Mucosa of descending colon (tissue), 3 donors: Measurements from ENCODE around the gene MAPKAP1. TPM values are rescaled to one million over a fixed set of nuclear protein-coding genes. Genes with fewer than 3 reads are reported as not detected.

Source experiments
- ATAC-seq: fragments of 200-7000 bp; cut with Tn5 transposase; one replicate; pipeline ENCODE4 v1.9.1; 2020; ENCODE audit warnings: mild to moderate bottlenecking, moderate library complexity
- DNase-seq, 3 donors: peaks; one replicate each; pipeline ENCODE4 v3.0.0-alpha.2; 2020
- H3K36me3 ChIP-seq: fragments of 200-600 bp; one replicate; pipeline ENCODE4 v1.8.0; 2021; ENCODE audit warnings: low read depth, mild to moderate bottlenecking
- H3K4me1 ChIP-seq: fragments of 200-600 bp; one replicate; pipeline ENCODE4 v1.8.0; 2021; ENCODE audit warnings: low read depth, mild to moderate bottlenecking
- H3K4me3 ChIP-seq: fragments of 200-600 bp; one replicate; pipeline ENCODE4 v1.8.0; 2021; ENCODE audit warnings: mild to moderate bottlenecking
- H3K9me3 ChIP-seq: fragments of 200-600 bp; one replicate; pipeline ENCODE4 v1.8.0; 2021; ENCODE audit warnings: mild to moderate bottlenecking
- intact Hi-C, 2 donors: fragments of 100-400 bp; cut with DNase I in 1 of 2; cut with micrococcal nuclease in 1 of 2; formaldehyde crosslinking; loops; one replicate each; pipeline versions ENCODE4 v1.11.0 to v1.11.1; 2022; cut with DNase I, micrococcal nuclease
- total RNA-seq, 3 donors: library from RNA; stranded (reverse); fragmentation: NEBNext Ultra II Directional in 2 of 3; extraction: Animal tissue kit (Norgen Biotek cat#: 25700) in 2 of 3; gene quantifications; one replicate each; pipeline versions ENCODE4 v1.2.1 to v1.2.4, GENCODE V29; 2021 to 2023
- TF ChIP-seq, protein P1 (sequence below): fragments of 200-600 bp; IDR thresholded peaks from one replicate; pipeline ENCODE4 v1.8.0; 2022; ENCODE audit warnings: antibody characterized with exemption, mild to moderate bottlenecking
- donor health status: DM: no; HTN: no; CAD: no; lungs with moderate emphysema.
- donor health status: DM: no; HTN: no; CAD: no.
- donor health status: DM: no; HTN: yes; CAD: no.

The MAPKAP1 gene
- total RNA-seq, 3 donors from 2014 or later: 73.2 to 98.4 (median 84.9) TPM

DNA sequence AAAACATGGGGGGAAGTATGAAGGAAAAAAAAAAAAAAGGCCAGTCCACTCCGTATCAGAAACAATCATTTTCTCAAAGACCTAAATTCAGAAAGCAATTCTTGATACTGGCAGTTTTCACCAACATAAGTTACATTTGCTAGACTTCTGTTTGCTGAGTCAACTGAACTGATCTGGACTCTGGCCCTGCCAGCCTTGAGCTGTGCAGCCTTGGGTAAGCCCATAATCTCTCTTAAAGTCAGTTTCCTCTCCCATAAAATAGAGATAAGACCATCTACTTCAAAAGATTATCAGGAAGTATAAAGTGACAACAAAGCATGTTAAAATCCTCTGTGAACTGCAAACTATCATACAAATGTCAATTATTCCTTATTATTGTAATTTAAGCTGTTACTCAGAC lies 106.8 kb downstream of the MAPKAP1 start:
- no peak overlapping the region for H3K4me3 ChIP-seq
- TF ChIP-seq, protein P1, sequence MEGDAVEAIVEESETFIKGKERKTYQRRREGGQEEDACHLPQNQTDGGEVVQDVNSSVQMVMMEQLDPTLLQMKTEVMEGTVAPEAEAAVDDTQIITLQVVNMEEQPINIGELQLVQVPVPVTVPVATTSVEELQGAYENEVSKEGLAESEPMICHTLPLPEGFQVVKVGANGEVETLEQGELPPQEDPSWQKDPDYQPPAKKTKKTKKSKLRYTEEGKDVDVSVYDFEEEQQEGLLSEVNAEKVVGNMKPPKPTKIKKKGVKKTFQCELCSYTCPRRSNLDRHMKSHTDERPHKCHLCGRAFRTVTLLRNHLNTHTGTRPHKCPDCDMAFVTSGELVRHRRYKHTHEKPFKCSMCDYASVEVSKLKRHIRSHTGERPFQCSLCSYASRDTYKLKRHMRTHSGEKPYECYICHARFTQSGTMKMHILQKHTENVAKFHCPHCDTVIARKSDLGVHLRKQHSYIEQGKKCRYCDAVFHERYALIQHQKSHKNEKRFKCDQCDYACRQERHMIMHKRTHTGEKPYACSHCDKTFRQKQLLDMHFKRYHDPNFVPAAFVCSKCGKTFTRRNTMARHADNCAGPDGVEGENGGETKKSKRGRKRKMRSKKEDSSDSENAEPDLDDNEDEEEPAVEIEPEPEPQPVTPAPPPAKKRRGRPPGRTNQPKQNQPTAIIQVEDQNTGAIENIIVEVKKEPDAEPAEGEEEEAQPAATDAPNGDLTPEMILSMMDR: no peak
- intact Hi-C loops: no loop called here
- ATAC-seq (peak; percentile 96), DNase-seq (peak; percentile 62 to 67 (median 66))
- peaks cover 16% of the 10 kb centered on the region for H3K4me1 ChIP-seq
- H3K9me3 ChIP-seq: no peaks in the 10 kb centered on the region
- no peaks in the 10 kb centered on the region for H3K36me3 ChIP-seq

DNA sequence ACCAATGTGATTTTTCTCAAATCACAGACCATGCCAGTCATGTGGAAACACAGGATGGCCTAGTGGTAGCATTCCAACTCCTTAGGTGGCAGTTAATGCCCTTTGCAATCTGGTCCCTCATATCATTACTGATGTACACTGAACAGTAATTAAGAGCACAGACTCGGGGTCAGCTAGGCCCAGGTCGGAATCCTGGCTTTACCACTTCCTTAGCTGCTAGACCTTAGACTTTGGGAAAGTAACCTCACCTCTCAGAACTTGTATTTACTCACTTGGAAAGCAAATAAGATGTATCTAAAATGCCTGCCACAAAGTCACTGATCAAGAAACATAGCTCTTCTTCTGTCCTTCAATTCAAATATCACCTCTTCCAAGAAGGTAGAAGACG lies 112.8 kb downstream of the MAPKAP1 start:
- Histone ChIP-seq H3K4me3 (no peak overlapping the region), H3K4me1 (peaks cover 10% of the 10 kb centered on the region), H3K36me3 (no peaks in the 10 kb centered on the region), H3K9me3 (no peaks in the 10 kb centered on the region)
- intact Hi-C loops: no loop called here
- ATAC-seq (peak; percentile 76), DNase-seq (no peak)
- TF ChIP-seq, protein P1: no peak

DNA sequence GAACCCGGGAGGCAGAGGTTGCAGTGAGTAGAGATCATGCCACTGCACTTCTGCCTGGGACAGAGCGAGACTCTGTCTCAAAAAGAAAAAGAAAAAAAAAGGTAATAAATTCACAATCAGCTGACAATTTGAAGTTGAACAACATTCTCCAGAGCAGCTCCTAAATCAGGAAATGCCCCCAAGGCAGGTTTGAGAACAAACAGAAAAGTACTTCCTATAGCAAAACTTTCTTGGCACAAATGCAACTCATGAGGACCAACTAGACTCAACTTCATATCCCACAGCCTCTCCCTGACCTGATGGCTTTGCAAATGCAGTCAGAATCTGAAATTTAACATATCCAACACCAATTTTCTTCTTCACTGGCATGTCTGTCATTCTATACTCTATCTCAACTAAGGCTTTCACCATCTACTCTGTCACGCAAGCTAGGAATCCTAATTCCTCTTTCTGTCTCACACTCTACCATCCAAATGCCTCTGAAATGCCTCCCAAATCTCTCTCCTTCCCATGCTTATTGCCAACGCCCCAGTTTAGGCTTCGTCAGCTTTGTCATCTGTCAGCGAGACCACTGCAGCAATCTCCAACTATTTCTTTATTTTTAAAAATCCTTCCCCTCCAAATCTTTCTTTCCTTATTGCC lies 113.3 kb downstream of the MAPKAP1 start:
- Histone ChIP-seq H3K4me1 (peaks cover 10% of the 10 kb centered on the region), H3K9me3 (no peaks in the 10 kb centered on the region), H3K36me3 (no peaks in the 10 kb centered on the region), H3K4me3 (no peak overlapping the region)
- TF ChIP-seq, protein P1: no peak
- intact Hi-C loops: no loop called here
- ATAC-seq (peak; percentile 36), DNase-seq (no peak)

DNA sequence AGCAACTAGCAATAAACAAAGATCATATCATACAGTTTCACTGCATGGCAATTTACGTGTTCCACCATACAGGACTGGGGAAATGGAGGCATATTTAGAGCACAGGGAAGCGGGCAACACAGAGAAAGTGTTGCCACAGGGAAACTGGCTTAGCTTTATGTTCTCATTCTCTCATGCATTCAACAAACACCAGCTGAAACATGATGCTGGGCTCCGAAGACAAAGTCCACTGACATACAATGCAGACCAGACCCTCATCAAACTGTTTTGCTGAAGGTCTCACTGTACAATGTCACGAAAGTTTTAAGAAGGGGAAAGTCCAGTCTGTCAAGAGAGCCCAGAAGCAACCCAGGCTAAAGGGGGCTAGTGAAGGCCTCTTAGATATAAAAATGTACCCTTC lies 115.1 kb downstream of the MAPKAP1 start:
- H3K4me3 ChIP-seq: no peak overlapping the region
- H3K36me3 ChIP-seq: no peaks in the 10 kb centered on the region
- DNase-seq: no peak
- no peak for ATAC-seq
- intact Hi-C loops: no loop called here
- H3K4me1 ChIP-seq: peaks cover 10% of the 10 kb centered on the region
- H3K9me3 ChIP-seq: no peaks in the 10 kb centered on the region
- TF ChIP-seq, protein P1: no peak

DNA sequence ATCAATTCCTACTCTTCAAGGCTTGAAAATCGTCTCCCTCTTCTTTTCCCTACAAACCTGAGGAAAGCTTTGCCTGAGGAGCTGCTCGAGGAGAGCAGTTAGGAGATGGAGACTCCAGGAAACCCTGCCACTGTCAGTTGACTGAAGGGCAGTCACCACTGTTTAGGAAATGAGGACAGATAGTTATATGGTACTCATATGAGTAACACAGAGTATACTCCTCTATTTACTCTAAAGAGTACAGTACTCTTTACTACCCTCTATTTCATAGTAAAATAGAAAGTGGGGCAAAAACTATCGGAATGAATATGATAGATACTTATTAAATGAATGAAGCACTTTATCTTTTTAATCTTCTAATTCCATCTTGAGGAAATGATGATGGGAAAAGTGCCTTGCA lies 115.8 kb downstream of the MAPKAP1 start:
- TF ChIP-seq, protein P1: no peak
- Histone ChIP-seq H3K4me3 (no peak overlapping the region), H3K9me3 (no peaks in the 10 kb centered on the region), H3K36me3 (no peaks in the 10 kb centered on the region), H3K4me1 (peaks cover 16% of the 10 kb centered on the region)
- no peak for ATAC-seq
- DNase-seq: no peak
- intact Hi-C loops: no loop called here

DNA sequence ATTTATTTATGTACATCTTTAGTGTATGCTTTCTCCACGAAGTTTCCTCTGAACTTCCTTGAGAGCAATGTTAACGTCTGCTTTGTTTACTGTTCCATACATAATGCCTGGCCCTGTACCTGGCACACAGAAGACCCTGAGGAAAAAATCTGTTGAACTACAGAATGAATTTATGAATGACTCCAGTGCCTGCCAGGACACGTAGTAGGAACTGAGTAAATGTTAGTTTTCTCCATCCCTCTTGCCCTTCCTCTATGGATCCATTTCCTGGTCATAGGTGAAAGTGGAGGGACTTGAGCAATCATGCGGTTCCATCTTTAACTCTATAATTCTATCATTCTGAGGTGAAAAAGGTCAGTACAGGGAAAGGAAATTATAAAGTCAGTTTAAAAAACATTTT lies 117.7 kb downstream of the MAPKAP1 start:
- Histone ChIP-seq H3K9me3 (no peaks in the 10 kb centered on the region), H3K36me3 (no peaks in the 10 kb centered on the region), H3K4me3 (no peak overlapping the region), H3K4me1 (peaks cover 16% of the 10 kb centered on the region)
- TF ChIP-seq, protein P1: no peak
- intact Hi-C loops: no loop called here
- DNase-seq (no peak), ATAC-seq (peak; percentile 54)
